ENCODE measurements around the gene RPS18. TPM values are rescaled to one million over a fixed set of nuclear protein-coding genes. Genes with fewer than 3 reads are reported as not detected.

The RPS18 gene
- total and polyA plus RNA-seq, 2 of the 13 experiments (the other 11 are each of a cell fraction or from before 2014, with no cell fraction given) = 3,896 to 5,806 TPM

DNA sequence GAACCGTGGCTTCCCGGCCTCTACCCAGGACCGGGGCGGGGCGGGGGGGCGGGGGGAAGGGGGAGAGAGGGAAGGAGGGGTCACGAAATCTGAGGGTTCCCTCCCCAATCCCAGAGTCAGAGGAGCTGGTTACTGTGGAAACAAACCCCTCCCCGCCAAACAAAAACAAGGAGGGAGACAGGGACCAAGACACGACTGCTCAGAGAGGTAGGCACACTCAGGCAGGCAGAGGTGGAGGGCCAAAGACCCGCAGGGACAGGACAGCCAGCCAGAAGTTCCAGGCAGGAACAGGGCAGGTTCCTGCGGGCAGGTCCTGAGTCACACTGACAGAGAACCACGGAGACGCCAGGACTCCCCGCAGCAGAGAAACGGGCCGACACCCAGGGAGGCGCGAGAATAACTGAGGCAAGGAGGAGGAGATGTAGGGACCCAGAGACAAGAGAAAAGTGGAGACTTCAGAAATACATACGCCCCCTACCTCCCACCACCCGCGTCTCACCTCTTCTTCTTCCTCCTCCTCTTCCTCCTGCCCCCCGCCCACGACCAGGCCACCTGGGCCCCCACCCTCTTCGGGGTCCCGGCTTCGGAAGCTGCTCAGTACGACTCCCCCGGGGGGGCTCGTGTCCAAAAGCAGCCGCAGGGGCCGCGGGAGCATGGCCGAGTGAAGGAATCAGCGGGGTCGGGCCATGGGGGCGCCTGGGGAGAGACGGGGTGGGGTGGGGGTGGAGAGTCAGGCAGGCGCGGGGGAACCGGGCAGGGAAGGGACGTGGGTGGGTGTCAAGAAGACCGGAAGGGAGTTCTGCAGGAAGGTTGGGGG lies 26.3 kb downstream of the RPS18 start (continued):
- TF ChIP-seq YY1 (IDR thresholded peaks at IDR 0.05; ENCODE audit: insufficient read depth, insufficient replicate concordance, low read depth, low read length) = no peak
- TF ChIP-seq MBNL3 (CRISPR knock-in tag; conservative IDR thresholded peaks at IDR 0.05) = no peak
- TF ChIP-seq ATF6 (CRISPR knock-in tag; conservative IDR thresholded peaks at IDR 0.05) = no peak
- peak; percentile 42; the same call in 1 of the 2 replicates for TF ChIP-seq CSRNP1 (CRISPR knock-in tag; IDR thresholded peaks at IDR 0.05)
- TF ChIP-seq ZFY (CRISPR knock-in tag; IDR thresholded peaks at IDR 0.05) = peak; percentile 8; the same call in 1 of the 2 replicates
- TF ChIP-seq MAZ (IDR thresholded peaks at IDR 0.05; ENCODE audit: borderline replicate concordance, low read depth, low read length) = peak; percentile 4; the same call in 1 of the 2 replicates
- no peak for TF ChIP-seq MAZ (CRISPR knock-in tag; IDR thresholded peaks at IDR 0.05; ENCODE audit: low read depth)
- TF ChIP-seq SRSF1 (optimal IDR thresholded peaks at IDR 0.05; ENCODE audit: low read depth, low read length) = peak; percentile 8
- TF ChIP-seq ZNF605 (CRISPR knock-in tag; IDR thresholded peaks at IDR 0.05) = no peak
- TF ChIP-seq POLR2A (IDR thresholded peaks at IDR 0.05; ENCODE audit: insufficient read depth in 1 of 2, low read depth in 2 of 2, low read length in 2 of 2) = peak; percentile 42 to 87; a peak in 2 of 4 replicates
- TF ChIP-seq SP140L (CRISPR knock-in tag; IDR thresholded peaks at IDR 0.05; ENCODE audit: borderline replicate concordance) = no peak
- TF ChIP-seq ZNF12 (CRISPR knock-in tag; IDR thresholded peaks at IDR 0.05) = no peak
- TF ChIP-seq PITX1 (CRISPR knock-in tag; IDR thresholded peaks at IDR 0.05) = peak; percentile 40; the same call in 1 of the 2 replicates
- TF ChIP-seq SYNCRIP (IDR thresholded peaks at IDR 0.05; ENCODE audit: insufficient read depth, low read depth, low read length) = no peak
- no peak for TF ChIP-seq NCOR1 (IDR thresholded peaks at IDR 0.05; ENCODE audit: borderline replicate concordance, low read length)
- no peak for TF ChIP-seq DBP (CRISPR knock-in tag; IDR thresholded peaks at IDR 0.05; ENCODE audit: not compliant biosample characterization)
- TF ChIP-seq RFX3 (CRISPR knock-in tag; IDR thresholded peaks at IDR 0.05) = peak; percentile 36; the same call in 1 of the 2 replicates
- TF ChIP-seq, protein P1, sequence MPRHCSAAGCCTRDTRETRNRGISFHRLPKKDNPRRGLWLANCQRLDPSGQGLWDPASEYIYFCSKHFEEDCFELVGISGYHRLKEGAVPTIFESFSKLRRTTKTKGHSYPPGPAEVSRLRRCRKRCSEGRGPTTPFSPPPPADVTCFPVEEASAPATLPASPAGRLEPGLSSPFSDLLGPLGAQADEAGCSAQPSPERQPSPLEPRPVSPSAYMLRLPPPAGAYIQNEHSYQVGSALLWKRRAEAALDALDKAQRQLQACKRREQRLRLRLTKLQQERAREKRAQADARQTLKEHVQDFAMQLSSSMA (CRISPR knock-in tag; IDR thresholded peaks at IDR 0.05) = no peak
- no peak for TF ChIP-seq ZNF616 (CRISPR knock-in tag; IDR thresholded peaks at IDR 0.05; ENCODE audit: low read depth)
- TF ChIP-seq TSC22D2 (CRISPR knock-in tag; IDR thresholded peaks at IDR 0.05; ENCODE audit: borderline replicate concordance) = 0 out of 2 replicates have a peak, but pooled peaks have one; percentile 34
- TF ChIP-seq ZSCAN20 (CRISPR knock-in tag; IDR thresholded peaks at IDR 0.05; ENCODE audit: borderline replicate concordance) = no peak
- no peak for TF ChIP-seq ZNF276 (CRISPR knock-in tag; IDR thresholded peaks at IDR 0.05; ENCODE audit: low read depth)

Measured in HepG2 (cell line).